ENCODE measurements around the gene NCR2. TPM values are rescaled to one million over a fixed set of nuclear protein-coding genes. Genes with fewer than 3 reads are reported as not detected.

Gene NCR2
- polyA plus RNA-seq, 1 of the 3 experiments (the other 2 are of a cell fraction) = not detected

DNA sequence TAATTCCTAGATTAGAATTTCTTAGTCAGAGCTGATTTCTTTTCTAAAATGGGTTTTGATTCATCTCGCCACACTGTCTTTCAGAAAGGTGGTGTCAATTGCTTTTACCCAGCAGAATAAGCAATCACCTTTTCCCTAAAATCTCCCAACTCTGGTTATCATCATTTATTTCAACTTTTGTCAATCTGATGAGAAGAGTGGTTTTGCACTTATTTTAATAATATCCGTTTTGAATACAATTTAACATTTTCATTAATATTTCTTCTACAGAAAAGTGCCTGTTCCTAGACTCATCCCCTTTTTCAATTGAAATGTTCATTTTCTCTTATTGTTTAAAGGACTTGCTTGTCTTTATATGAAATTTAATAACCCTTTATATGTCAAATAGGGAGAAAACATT is 8.2 kb upstream of the NCR2 start (continued):
- TF ChIP-seq EP300 (IDR thresholded peaks at IDR 0.05; ENCODE audit: borderline replicate concordance in 1 of 2, low read depth in 1 of 2, low read length in 1 of 2) (no peak), FOSL2 (IDR thresholded peaks at IDR 0.05; ENCODE audit: borderline replicate concordance, low read depth) (no peak), FOXJ3 (CRISPR knock-in tag; IDR thresholded peaks at IDR 0.05) (no peak), TEAD4 (IDR thresholded peaks at IDR 0.05; ENCODE audit: borderline replicate concordance, insufficient read depth) (no peak), SIN3A (IDR thresholded peaks at IDR 0.05; ENCODE audit: borderline replicate concordance, low read depth, low read length) (no peak), FOXM1 (IDR thresholded peaks at IDR 0.05; ENCODE audit: low read depth) (no peak)

DNA sequence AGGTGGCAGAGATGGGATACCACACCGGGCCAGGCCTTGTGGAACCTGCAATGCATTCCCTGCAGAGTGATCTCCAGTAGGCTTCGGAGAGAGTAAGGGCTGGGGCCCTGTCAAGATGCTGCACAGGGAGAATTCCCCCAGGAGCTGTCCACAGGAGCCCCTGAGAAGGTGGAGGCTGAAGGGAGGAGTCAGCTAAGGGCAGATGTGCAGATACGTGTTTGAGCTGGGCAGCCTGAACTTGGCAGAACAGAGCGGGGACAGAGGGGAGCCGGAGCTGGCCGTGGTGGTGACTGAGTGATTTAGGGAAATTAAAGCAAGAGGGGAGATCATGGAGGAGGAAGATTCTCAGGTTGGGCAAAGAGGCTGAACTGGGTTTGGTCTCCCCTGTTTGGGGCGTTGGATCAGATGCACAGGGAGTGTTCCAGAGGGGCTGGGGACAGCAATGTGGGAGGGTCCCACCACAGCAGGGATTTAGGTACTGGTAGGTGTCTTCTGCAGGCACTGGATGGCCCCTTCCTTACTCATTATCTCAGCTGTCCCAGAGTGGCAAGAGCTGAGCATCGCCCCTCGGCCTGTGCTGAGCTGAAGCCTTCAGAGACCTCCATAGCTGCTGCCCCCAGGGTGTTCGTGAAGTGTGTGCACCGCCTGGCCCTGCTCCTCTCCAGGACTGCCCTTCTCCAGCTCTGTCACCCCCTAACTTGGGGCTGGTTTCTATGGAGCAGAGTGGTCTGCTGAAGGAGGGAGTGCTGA is 3.8 kb upstream of the NCR2 start:
- CTCF ChIA-PET = interaction anchor here (0.9 to 9.7 kb wide), 4 partner anchors 12 to 36 kb away, joined by 3 to 80 read pairs (median 14); no protein-coding TSS in a partner anchor
- no peak overlapping the region for H3K9ac ChIP-seq
- H3K79me2 ChIP-seq (ENCODE audit: insufficient read depth) = no peaks in the 10 kb centered on the region
- TF ChIP-seq, protein P1, sequence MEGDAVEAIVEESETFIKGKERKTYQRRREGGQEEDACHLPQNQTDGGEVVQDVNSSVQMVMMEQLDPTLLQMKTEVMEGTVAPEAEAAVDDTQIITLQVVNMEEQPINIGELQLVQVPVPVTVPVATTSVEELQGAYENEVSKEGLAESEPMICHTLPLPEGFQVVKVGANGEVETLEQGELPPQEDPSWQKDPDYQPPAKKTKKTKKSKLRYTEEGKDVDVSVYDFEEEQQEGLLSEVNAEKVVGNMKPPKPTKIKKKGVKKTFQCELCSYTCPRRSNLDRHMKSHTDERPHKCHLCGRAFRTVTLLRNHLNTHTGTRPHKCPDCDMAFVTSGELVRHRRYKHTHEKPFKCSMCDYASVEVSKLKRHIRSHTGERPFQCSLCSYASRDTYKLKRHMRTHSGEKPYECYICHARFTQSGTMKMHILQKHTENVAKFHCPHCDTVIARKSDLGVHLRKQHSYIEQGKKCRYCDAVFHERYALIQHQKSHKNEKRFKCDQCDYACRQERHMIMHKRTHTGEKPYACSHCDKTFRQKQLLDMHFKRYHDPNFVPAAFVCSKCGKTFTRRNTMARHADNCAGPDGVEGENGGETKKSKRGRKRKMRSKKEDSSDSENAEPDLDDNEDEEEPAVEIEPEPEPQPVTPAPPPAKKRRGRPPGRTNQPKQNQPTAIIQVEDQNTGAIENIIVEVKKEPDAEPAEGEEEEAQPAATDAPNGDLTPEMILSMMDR (IDR thresholded peaks at IDR 0.05) = no peak
- no peak for TF ChIP-seq MXI1 (IDR thresholded peaks at IDR 0.05; ENCODE audit: low read depth, low read length)
- H3K27ac ChIP-seq (ENCODE audit: low read depth in 2 of 2, low read length in 1 of 2) = no peak overlapping the region
- no peak overlapping the region for H3K4me2 ChIP-seq
- H3K4me3 ChIP-seq (ENCODE audit: low read depth in 2 of 2, low read length in 1 of 2) = no peak overlapping the region
- H3K9me3 ChIP-seq = no peaks in the 10 kb centered on the region
- H3F3A ChIP-seq (replicated peaks; ENCODE audit: insufficient read depth) = no peaks in the 10 kb centered on the region
- H3K9me2 ChIP-seq = no peaks in the 10 kb centered on the region
- no peak overlapping the region for H2AFZ ChIP-seq (ENCODE audit: low read depth)
- no peaks in the 10 kb centered on the region for H4K20me1 ChIP-seq (ENCODE audit: insufficient read depth)
- H3K27me3 ChIP-seq (ENCODE audit: insufficient read depth) = no peaks in the 10 kb centered on the region; the same call in 1 of the 2 replicates
- POLR2A ChIA-PET = no interaction called here
- DNase-seq = no peak
- WGBS (ENCODE audit: low lambda C conversion rate) = 53% methylated on average over 9 of the region's 11 CpGs
- peaks cover 0 to 3% of the 10 kb centered on the region in 2 experiments; a peak in 2 of 4 replicates for H3K4me1 ChIP-seq (ENCODE audit: control insufficient read depth in 1 of 2, insufficient read depth in 2 of 2, low read depth in 1 of 2, low read length in 1 of 2)
- no peaks in the 10 kb centered on the region for H3K36me3 ChIP-seq (replicated peaks in 1 of 2; ENCODE audit: control insufficient read depth in 1 of 2, insufficient read depth in 2 of 2, low read length in 1 of 2)

DNA sequence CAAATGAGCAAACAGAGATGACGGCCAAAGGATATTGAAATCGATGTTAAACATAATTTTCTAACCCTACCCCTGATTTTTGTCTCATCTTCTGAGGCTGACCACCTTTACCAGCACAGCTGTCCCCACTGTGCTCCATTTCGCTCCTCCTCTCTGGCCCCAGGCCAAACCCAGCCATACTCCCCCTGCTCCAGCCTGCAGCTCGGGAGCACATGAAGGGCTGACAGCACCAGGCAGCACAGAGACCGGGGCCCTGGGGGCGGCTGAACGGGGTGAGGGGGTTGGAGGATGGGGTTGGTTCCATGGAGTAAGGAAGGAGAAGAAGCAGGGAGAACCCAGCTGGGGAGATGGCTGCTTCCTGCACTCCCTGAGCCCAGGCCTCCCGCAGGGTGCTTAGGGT is 3.2 kb upstream of the NCR2 start:
- no peak overlapping the region for H3K4me2 ChIP-seq
- CTCF ChIA-PET = interaction anchor here (0.9 to 9.7 kb wide), 5 partner anchors 13 to 93 kb away, joined by 3 to 80 read pairs (median 6); no protein-coding TSS in a partner anchor
- TF ChIP-seq JUND (IDR thresholded peaks at IDR 0.05) = no peak
- TF ChIP-seq, protein P2, sequence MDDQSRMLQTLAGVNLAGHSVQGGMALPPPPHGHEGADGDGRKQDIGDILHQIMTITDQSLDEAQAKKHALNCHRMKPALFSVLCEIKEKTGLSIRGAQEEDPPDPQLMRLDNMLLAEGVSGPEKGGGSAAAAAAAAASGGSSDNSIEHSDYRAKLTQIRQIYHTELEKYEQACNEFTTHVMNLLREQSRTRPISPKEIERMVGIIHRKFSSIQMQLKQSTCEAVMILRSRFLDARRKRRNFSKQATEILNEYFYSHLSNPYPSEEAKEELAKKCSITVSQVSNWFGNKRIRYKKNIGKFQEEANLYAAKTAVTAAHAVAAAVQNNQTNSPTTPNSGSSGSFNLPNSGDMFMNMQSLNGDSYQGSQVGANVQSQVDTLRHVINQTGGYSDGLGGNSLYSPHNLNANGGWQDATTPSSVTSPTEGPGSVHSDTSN (IDR thresholded peaks at IDR 0.05) = no peak
- TF ChIP-seq EZH2phosphoT487 (IDR thresholded peaks at IDR 0.05; ENCODE audit: borderline replicate concordance, low read depth) = no peak
- TF ChIP-seq, protein P3, sequence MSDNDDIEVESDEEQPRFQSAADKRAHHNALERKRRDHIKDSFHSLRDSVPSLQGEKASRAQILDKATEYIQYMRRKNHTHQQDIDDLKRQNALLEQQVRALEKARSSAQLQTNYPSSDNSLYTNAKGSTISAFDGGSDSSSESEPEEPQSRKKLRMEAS (IDR thresholded peaks at IDR 0.05; ENCODE audit: low read depth) = no peak
- no peak for TF ChIP-seq RCOR1 (IDR thresholded peaks at IDR 0.05; ENCODE audit: low read length)
- no peak for TF ChIP-seq RXRA (IDR thresholded peaks at IDR 0.05; ENCODE audit: borderline replicate concordance, low read depth)
- TF ChIP-seq, protein P4, sequence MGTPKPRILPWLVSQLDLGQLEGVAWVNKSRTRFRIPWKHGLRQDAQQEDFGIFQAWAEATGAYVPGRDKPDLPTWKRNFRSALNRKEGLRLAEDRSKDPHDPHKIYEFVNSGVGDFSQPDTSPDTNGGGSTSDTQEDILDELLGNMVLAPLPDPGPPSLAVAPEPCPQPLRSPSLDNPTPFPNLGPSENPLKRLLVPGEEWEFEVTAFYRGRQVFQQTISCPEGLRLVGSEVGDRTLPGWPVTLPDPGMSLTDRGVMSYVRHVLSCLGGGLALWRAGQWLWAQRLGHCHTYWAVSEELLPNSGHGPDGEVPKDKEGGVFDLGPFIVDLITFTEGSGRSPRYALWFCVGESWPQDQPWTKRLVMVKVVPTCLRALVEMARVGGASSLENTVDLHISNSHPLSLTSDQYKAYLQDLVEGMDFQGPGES (IDR thresholded peaks at IDR 0.05; ENCODE audit: low read depth, low read length) = no peak
- TF ChIP-seq, protein P5, sequence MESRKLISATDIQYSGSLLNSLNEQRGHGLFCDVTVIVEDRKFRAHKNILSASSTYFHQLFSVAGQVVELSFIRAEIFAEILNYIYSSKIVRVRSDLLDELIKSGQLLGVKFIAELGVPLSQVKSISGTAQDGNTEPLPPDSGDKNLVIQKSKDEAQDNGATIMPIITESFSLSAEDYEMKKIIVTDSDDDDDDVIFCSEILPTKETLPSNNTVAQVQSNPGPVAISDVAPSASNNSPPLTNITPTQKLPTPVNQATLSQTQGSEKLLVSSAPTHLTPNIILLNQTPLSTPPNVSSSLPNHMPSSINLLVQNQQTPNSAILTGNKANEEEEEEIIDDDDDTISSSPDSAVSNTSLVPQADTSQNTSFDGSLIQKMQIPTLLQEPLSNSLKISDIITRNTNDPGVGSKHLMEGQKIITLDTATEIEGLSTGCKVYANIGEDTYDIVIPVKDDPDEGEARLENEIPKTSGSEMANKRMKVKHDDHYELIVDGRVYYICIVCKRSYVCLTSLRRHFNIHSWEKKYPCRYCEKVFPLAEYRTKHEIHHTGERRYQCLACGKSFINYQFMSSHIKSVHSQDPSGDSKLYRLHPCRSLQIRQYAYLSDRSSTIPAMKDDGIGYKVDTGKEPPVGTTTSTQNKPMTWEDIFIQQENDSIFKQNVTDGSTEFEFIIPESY (IDR thresholded peaks at IDR 0.05; ENCODE audit: borderline replicate concordance, low read depth) = no peak
- no peak for TF ChIP-seq TCF12 (IDR thresholded peaks at IDR 0.05)
- no peak for TF ChIP-seq TAF1 (IDR thresholded peaks at IDR 0.05; ENCODE audit: borderline replicate concordance, low read depth, low read length)
- TF ChIP-seq CHD2 (IDR thresholded peaks at IDR 0.05; ENCODE audit: low read length, partially characterized antibody) = no peak
- TF ChIP-seq RAD21 (IDR thresholded peaks at IDR 0.05; ENCODE audit: low read length) = no peak

More for the DNA sequence above, 3.2 kb upstream of the NCR2 start:
- no peaks in the 10 kb centered on the region for H3K9me3 ChIP-seq
- peaks cover 0 to 7% of the 10 kb centered on the region in 2 experiments; a peak in 2 of 4 replicates for H3K4me1 ChIP-seq (ENCODE audit: control insufficient read depth in 1 of 2, insufficient read depth in 2 of 2, low read depth in 1 of 2, low read length in 1 of 2)
- H3F3A ChIP-seq (replicated peaks; ENCODE audit: insufficient read depth) = no peaks in the 10 kb centered on the region
- DNase-seq = no peak
- no peak overlapping the region for H2AFZ ChIP-seq (ENCODE audit: low read depth)
- POLR2A ChIA-PET = no interaction called here
- no peak overlapping the region for H3K27ac ChIP-seq (ENCODE audit: low read depth in 2 of 2, low read length in 1 of 2)
- H3K4me3 ChIP-seq (ENCODE audit: low read depth in 2 of 2, low read length in 1 of 2) = no peak overlapping the region
- 19% methylated on average over 7 of the region's 8 CpGs for WGBS (ENCODE audit: low lambda C conversion rate)
- H3K9me2 ChIP-seq = no peaks in the 10 kb centered on the region
- no peak overlapping the region for H3K9ac ChIP-seq
- no peaks in the 10 kb centered on the region for H3K36me3 ChIP-seq (replicated peaks in 1 of 2; ENCODE audit: control insufficient read depth in 1 of 2, insufficient read depth in 2 of 2, low read length in 1 of 2)
- H3K79me2 ChIP-seq (ENCODE audit: insufficient read depth) = no peaks in the 10 kb centered on the region
- H3K27me3 ChIP-seq (ENCODE audit: insufficient read depth) = no peaks in the 10 kb centered on the region; the same call in 1 of the 2 replicates
- no peaks in the 10 kb centered on the region for H4K20me1 ChIP-seq (ENCODE audit: insufficient read depth)

All from SK-N-SH (cell line).